Umbilical cord (tissue), 2 donors: ENCODE results near the gene SYNPO2. TPM values are rescaled to one million over a fixed set of nuclear protein-coding genes. Genes with fewer than 3 reads are reported as not detected.

ENCODE experiments used
- DNase-seq: peaks from one replicate; pipeline ENCODE4 v3.0.0-alpha.2; 2015; ENCODE audit warnings: low spot score
- total RNA-seq: library from RNA; depleted of rRNA; stranded (reverse); fragments of >200 nt; gene quantifications from one replicate; pipeline ENCODE4 v1.2.3, GENCODE V29; 2014; ENCODE audit warnings: low replicate concordance; ENCODE audit not compliant: insufficient read depth

SYNPO2 gene
- total RNA-seq, 1 donor from 2014 or later, result 590 TPM

- DNase-seq, result no peak
Observed at GRCh38 chr4:118881512-118882146, 7.0 kb upstream of the SYNPO2 start.

DNA sequence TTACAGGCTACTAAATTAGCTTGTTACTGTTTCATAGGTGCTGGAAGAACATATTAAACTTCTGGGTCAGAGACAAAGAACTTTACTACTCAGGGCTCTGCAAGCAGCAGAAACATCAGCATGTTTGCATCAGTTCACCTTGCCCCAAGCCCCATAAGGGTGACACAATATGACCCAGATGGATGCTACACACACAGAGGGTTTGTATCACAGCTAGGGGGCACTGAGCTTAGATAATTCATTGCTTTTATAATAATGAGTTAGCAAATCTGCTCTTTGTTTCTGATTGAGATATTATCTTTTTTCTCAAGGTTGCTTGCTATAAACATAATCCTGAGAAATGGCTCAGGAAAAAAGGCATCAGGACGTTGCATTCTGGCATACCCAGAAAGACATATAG is 4.8 kb upstream of the SYNPO2 start:
- no peak for DNase-seq

DNA sequence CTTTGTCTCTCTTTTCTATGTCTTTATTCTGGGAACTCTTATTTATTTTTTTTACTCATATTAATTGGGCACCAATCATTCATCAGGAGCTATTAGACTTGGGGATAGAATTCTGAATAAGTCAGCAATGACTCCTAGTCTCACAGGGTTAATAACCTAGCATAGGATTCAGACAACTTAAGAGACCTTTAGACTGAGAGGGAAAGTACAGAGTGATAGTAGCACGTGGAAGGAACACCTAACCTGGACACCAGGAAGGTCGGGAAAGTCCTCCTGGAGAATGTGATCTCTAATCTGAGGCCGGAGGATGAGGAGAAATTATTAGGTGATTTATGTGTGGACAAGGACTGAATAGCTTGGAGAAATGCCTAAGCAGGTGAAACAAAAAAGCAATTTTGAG is 3.9 kb upstream of the SYNPO2 start:
- DNase-seq, result no peak

DNA sequence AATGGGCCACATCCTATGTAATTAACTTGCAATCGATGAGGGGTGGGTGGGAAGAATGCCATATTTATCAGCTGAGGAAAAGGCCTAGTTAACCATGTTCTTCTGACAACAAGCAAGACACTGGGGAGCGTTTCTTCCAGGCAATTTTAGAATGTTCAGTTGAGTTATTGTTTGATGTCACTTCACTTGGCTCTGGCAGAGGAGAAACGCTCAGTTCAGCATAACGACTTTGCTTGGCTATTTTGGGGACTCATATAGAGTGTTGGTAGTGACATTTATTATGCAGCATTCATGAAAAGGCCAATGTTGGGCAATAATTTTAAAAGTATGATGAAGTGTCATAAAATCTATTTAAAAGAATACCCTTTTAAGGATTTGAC is 648 bp downstream of the SYNPO2 start:
- peak; percentile 55 for DNase-seq

DNA sequence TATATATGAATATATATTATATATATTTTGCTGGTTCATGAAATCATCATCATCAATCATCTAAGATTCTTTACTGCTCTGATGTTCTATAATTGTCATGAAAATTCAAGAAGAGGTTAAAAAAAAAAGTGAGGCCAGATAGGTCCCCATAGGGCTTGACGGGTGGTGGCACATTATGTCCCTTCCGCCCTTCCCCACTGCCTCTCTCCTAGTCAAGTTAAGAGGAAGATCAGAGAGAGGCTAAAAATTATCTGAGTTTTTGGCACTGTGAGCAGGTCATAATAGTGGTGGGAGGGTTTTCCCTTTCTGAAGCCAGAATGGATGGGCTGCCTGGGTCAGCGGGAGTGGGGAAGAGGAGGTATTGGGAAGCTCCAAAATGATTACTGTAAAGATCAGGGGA is 5.4 kb downstream of the SYNPO2 start:
- DNase-seq, result no peak

GRCh38 chr4:118898221-118898620 is 9.6 kb downstream of the SYNPO2 start:
- DNase-seq, result no peak

GRCh38 chr4:118898684-118899138 is 10.1 kb downstream of the SYNPO2 start:
- no peak for DNase-seq

GRCh38 chr4:118904418-118904817 is 15.8 kb downstream of the SYNPO2 start:
- no peak for DNase-seq

GRCh38 chr4:118904935-118905334 is 16.3 kb downstream of the SYNPO2 start:
- DNase-seq, result no peak

GRCh38 chr4:118905566-118905965 is 16.9 kb downstream of the SYNPO2 start:
- no peak for DNase-seq

- DNase-seq, result no peak
Observed at GRCh38 chr4:118909173-118909956, 20.7 kb downstream of the SYNPO2 start.

- no peak for DNase-seq
Observed at GRCh38 chr4:118910221-118910620, 21.6 kb downstream of the SYNPO2 start.

DNA sequence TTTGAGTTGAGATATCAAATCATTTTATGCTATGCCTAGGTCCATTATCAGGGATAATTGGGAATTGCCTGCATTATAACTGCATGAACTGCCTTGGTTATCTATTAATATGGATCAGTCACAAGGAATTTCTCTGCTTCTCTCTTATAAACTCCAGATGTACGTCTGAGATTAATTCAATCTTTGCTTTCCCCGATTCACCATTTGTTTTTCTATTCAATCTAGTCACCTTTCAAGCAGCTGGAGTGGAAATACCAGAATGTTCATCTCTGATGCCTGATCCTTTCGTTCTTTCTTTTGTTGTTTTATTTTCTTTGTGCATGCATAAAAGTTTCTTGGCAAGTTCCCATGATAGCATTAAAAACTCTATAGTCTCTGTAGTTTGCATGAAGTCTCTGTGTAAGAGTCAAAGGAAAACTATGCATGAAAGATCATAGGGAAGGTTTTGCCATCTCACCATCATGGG is 22.6 kb downstream of the SYNPO2 start:
- DNase-seq, result peak; percentile 59

DNA sequence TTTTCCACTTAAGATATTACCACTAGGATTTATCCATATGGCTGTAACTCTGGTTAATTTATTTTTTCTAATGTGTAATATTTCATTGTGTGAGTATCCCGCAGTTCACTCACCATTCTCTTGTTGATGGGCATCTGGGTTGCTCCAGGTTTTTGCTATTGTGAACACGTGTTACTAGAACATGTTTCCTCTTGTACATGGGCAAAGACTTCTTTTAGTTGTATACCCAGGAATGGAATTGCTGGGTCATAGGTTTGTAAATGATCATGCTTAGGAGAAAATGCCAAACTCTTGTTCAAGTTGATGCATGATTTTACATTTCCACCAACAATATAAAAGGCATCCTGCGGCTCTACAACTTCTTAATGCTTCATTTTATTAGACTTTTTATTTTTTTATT is 26.8 kb downstream of the SYNPO2 start:
- no peak for DNase-seq

GRCh38 chr4:118916691-118917289 is 28.1 kb downstream of the SYNPO2 start:
- peak; percentile 91 for DNase-seq

DNA sequence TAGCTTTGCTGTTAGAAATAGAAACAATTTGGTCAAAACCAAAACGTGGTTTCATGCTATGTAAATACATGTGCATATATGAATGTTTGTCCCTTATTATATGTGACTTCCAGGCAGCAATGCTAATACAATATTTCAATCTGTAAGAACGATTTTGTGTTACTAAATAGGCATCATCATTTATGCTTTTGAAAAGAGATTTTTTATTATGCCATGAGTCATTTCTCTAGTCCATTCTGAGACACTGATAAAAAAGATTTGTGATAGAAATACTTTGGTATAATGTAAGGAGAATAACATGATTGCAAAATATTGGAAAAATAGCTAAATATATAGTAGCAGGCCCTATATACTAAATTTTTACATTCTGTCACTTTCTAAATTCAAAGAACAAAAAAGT is 28.9 kb downstream of the SYNPO2 start:
- DNase-seq, result peak; percentile 70

- peak; percentile 96 for DNase-seq
Observed at GRCh38 chr4:118918388-118918787, 29.7 kb downstream of the SYNPO2 start.

- DNase-seq, result peak; percentile 97
Observed at GRCh38 chr4:118920247-118920646, 31.6 kb downstream of the SYNPO2 start.

GRCh38 chr4:118921786-118922185 is 33.1 kb downstream of the SYNPO2 start:
- DNase-seq, result no peak

- no peak for DNase-seq
Observed at GRCh38 chr4:118923891-118924290, 35.2 kb downstream of the SYNPO2 start.

DNA sequence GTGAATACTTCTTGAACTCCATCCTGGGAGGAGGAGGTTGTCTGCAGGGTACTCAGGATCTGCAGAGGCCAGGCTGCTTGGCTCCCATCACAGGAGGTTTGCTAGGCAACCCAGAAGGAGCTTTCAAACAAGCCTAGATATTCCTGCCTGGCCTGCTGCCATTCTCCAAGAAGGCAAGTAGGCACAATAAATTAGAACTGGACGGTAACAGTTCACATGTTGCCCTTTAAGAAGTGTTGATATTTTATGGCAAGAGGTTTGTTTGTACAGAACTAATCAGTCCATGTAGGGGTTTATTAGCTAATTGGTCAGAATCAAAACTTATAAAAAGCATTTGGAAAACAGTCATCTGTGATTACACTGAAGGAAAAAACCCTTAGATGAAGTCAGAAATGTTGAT is 39.3 kb downstream of the SYNPO2 start:
- peak; percentile 93 for DNase-seq

GRCh38 chr4:118930255-118930654 is 41.6 kb downstream of the SYNPO2 start:
- no peak for DNase-seq

DNA sequence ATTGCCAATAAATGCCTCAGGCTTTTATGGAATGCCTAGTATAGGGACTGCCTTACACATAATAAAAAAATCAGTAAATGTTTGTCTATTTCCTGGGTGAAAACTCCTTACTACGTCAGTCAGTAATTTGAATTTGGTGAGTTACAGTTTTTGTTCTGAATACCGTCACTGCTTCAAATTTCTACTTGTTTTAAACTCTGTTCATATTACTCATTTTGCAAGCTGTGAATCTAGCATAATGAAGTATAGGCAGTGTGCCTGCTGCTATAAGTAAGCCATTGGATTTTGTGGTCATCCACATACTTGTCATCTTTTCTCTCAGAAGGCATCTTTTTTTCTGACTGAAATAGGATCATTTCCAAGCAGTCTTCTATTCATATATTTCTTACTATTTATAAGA is 43.1 kb downstream of the SYNPO2 start:
- DNase-seq, result peak; percentile 50
